OCI-LY7 (cell line): Measurements from ENCODE around the gene FRMD1. TPM values are rescaled to one million over a fixed set of nuclear protein-coding genes. Genes with fewer than 3 reads are reported as not detected.

Source experiments
- BruUV-seq: library from RNA; stranded (reverse); fragments of 400-500 nt; replicated peaks from 2 replicates; lab custom pipeline; 2021; lab: Mats Ljungman, UMichigan
- CTCF ChIA-PET: fragments of 300-600 bp; sonication (Branson Sonifier 250); formaldehyde crosslinking; loops from one replicate; lab custom pipeline; 2022; ENCODE audit warnings: antibody characterized with exemption; ENCODE audit not compliant: unreplicated experiment; lab: Charles Lee
- POLR2A ChIA-PET: fragments of 300-600 bp; sonication (Branson Sonifier 250); formaldehyde crosslinking; loops from one replicate; lab custom pipeline; 2022; ENCODE audit warnings: antibody characterized with exemption; lab: Charles Lee
- DNase-seq: peaks from one replicate; pipeline ENCODE4 v3.0.0-alpha.2; 2015; ENCODE audit warnings: low spot score
- H2AFZ ChIP-seq: fragments of 200-600 bp; sonication (generic), shearing (Covaris generic); 2 replicates; pipeline ENCODE4 v1.6.1; 2014; ENCODE audit warnings: mild to moderate bottlenecking, antibody characterized with exemption, low read length, moderate library complexity
- H3K27ac ChIP-seq: fragments of 200-600 bp; sonication (generic); 2 replicates; pipeline ENCODE4 v1.5.1; 2014; ENCODE audit warnings: mixed run types, low read depth, mild to moderate bottlenecking, moderate library complexity, low read length, inconsistent platforms; ENCODE audit not compliant: poor library complexity, severe bottlenecking
- H3K36me3 ChIP-seq: fragments of 200-600 bp; sonication (generic); 2 replicates; pipeline ENCODE4 v1.6.1; 2014; ENCODE audit warnings: mild to moderate bottlenecking, antibody characterized with exemption, low read length, moderate library complexity, mixed read lengths; ENCODE audit not compliant: insufficient read depth
- H3K4me1 ChIP-seq: fragments of 200-600 bp; sonication (generic); 2 replicates; pipeline ENCODE4 v1.5.1; 2014; ENCODE audit warnings: mild to moderate bottlenecking, low read length; ENCODE audit not compliant: insufficient read depth, poor library complexity, severe bottlenecking
- H3K4me2 ChIP-seq: fragments of 200-600 bp; sonication (generic); 2 replicates; pipeline ENCODE4 v1.6.1; 2014; ENCODE audit warnings: mild to moderate bottlenecking, low read length
- H3K4me3 ChIP-seq: fragments of 200-600 bp; sonication (generic); 2 replicates; pipeline ENCODE4 v1.5.1; 2014; ENCODE audit warnings: mild to moderate bottlenecking, low read depth, low read length; ENCODE audit not compliant: poor library complexity, severe bottlenecking
- H3K79me2 ChIP-seq: fragments of 200-600 bp; sonication (generic); 2 replicates; pipeline ENCODE4 v1.6.1; 2016; ENCODE audit warnings: low read depth, mild to moderate bottlenecking, low read length, moderate library complexity, mixed read lengths; ENCODE audit not compliant: insufficient read depth
- H3K9me2 ChIP-seq: fragments of 200-600 bp; sonication (generic); 2 replicates; pipeline ENCODE4 v1.6.1; 2016; ENCODE audit warnings: mild to moderate bottlenecking, low read length, mixed read lengths; ENCODE audit not compliant: insufficient read depth
- H3K9me3 ChIP-seq: fragments of 200-600 bp; sonication (generic); 2 replicates; pipeline ENCODE4 v1.6.1; 2014; ENCODE audit warnings: mild to moderate bottlenecking, mixed run types, low read length, mixed read lengths
- H4K20me1 ChIP-seq: fragments of 200-600 bp; sonication (generic); 2 replicates; pipeline ENCODE4 v1.6.1; 2014; ENCODE audit warnings: mild to moderate bottlenecking, antibody characterized with exemption, low read length, moderate library complexity, mixed read lengths; ENCODE audit not compliant: insufficient read depth
- CTCF ChIP-seq: fragments of 200-600 bp; sonication (generic); conservative IDR thresholded peaks from 2 replicates; pipeline ENCODE4 v1.5.1; 2014; ENCODE audit warnings: mild to moderate bottlenecking, antibody characterized with exemption, low read length, moderate library complexity, mixed read lengths
- EZH2phosphoT487 ChIP-seq: fragments of 200-600 bp; sonication (generic); IDR thresholded peaks from 2 replicates; pipeline ENCODE4 v1.6.1; 2018; ENCODE audit warnings: low read depth, borderline replicate concordance, mild to moderate bottlenecking, mixed run types, antibody characterized with exemption, low read length, moderate library complexity, mixed read lengths
- intact Hi-C: fragments of 100-400 bp; cut with micrococcal nuclease; formaldehyde crosslinking; loops from one replicate; pipeline ENCODE4 v1.10.0; 2022; ENCODE audit not compliant: unreplicated experiment
- total RNA-seq, 2 experiments: library from RNA; depleted of rRNA in 1 of 2; stranded (reverse); fragments of >200 nt in 1 of 2; shearing (Covaris generic) in 1 of 2; gene quantifications; 2 replicates each; pipeline ENCODE4 v1.2.3, GENCODE V29; 2014 to 2022

The FRMD1 gene
- total RNA-seq, 2 experiments from 2014 or later: not detected

- TF ChIP-seq CTCF: no peak
- no peak for TF ChIP-seq EZH2phosphoT487
- CTCF ChIA-PET: no interaction called here
- BruUV-seq: no TSS peak
- intact Hi-C loops: no loop called here
- Histone ChIP-seq H3K4me2 (no peak overlapping the region), H3K9me3 (no peaks in the 10 kb centered on the region), H3K4me1 (no peaks in the 10 kb centered on the region), H3K4me3 (no peak overlapping the region), H3K27ac (no peak overlapping the region), H2AFZ (no peak overlapping the region), H4K20me1 (no peaks in the 10 kb centered on the region), H3K36me3 (no peaks in the 10 kb centered on the region), H3K79me2 (no peaks in the 10 kb centered on the region), H3K9me2 (no peaks in the 10 kb centered on the region)
- POLR2A ChIA-PET: no interaction called here
- no peak for DNase-seq
Observed at GRCh38 chr6:168122011-168122410, 43.0 kb upstream of the FRMD1 start.

GRCh38 chr6:168121303-168121665 is 42.3 kb upstream of the FRMD1 start:
- H3K9me2 ChIP-seq: no peaks in the 10 kb centered on the region
- no peak overlapping the region for H3K27ac ChIP-seq
- H3K4me1 ChIP-seq: no peaks in the 10 kb centered on the region
- no peaks in the 10 kb centered on the region for H4K20me1 ChIP-seq
- no peak overlapping the region for H3K4me2 ChIP-seq
- H3K4me3 ChIP-seq: no peak overlapping the region
- BruUV-seq: no TSS peak
- intact Hi-C loops: no loop called here
- H3K9me3 ChIP-seq: no peaks in the 10 kb centered on the region
- CTCF ChIA-PET: no interaction called here
- no peak for TF ChIP-seq CTCF
- no peaks in the 10 kb centered on the region for H3K36me3 ChIP-seq
- no peaks in the 10 kb centered on the region for H3K79me2 ChIP-seq
- DNase-seq: no peak
- POLR2A ChIA-PET: no interaction called here
- no peak overlapping the region for H2AFZ ChIP-seq

- no peak overlapping the region for H3K27ac ChIP-seq
- intact Hi-C loops: no loop called here
- no peak overlapping the region for H3K4me3 ChIP-seq
- no peaks in the 10 kb centered on the region for H3K36me3 ChIP-seq
- no peak overlapping the region for H3K4me2 ChIP-seq
- no peaks in the 10 kb centered on the region for H3K9me2 ChIP-seq
- ChIA-PET POLR2A (no interaction called here), CTCF (no interaction called here)
- TF ChIP-seq CTCF (no peak), EZH2phosphoT487 (no peak)
- H2AFZ ChIP-seq: no peak overlapping the region
- DNase-seq: no peak
- no peaks in the 10 kb centered on the region for H3K79me2 ChIP-seq
- no peaks in the 10 kb centered on the region for H4K20me1 ChIP-seq
- H3K9me3 ChIP-seq: no peaks in the 10 kb centered on the region
- H3K4me1 ChIP-seq: no peaks in the 10 kb centered on the region
- no TSS peak for BruUV-seq
Observed at GRCh38 chr6:168120390-168121302, 41.6 kb upstream of the FRMD1 start.
